Measurements from ENCODE around the gene VLDLR.

DNA sequence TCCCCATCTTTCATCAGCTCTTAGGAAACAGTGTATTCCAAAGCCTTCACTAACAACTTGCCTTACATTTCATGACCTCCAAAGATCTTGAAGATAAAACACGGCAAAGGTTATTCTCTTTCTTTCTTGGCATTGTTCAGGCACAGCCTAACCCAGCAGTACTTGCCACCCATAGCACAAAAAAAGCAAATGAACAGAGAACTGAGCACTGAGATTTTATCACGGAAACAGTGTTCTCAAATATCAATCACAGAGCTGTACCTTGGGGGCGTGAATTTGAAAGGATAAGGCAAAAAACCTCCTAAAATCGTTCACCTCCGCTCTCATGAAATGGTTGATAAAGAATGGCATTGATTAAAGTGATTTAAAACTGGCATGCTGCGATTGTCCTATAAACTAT is 78.8 kb downstream of the VLDLR start:
- TF ChIP-seq CTCF (IDR thresholded peaks at IDR 0.05): no peak
- TF ChIP-seq POLR2AphosphoS5 (IDR thresholded peaks at IDR 0.05): no peak
